H9 (cell line): Measurements from ENCODE around the gene DESI2. TPM values are rescaled to one million over a fixed set of nuclear protein-coding genes. Genes with fewer than 3 reads are reported as not detected.

Experiments used
- DNase-seq: peaks from one replicate; pipeline ENCODE4 v3.0.0-alpha.2; 2017
- H2AFZ ChIP-seq: one replicate; pipeline ENCODE4 v1.6.1; 2013; ENCODE audit warnings: mild to moderate bottlenecking, low read length, control low read depth, moderate library complexity
- H2AK5ac ChIP-seq: 2 replicates; pipeline ENCODE4 v1.6.1; 2013; ENCODE audit warnings: low read length, control low read depth, mixed read lengths; ENCODE audit not compliant: insufficient read length
- H2BK120ac ChIP-seq: one replicate; pipeline ENCODE4 v1.6.1; 2013; ENCODE audit warnings: low read depth, mild to moderate bottlenecking, low read length, control low read depth, inconsistent platforms; ENCODE audit not compliant: poor library complexity, severe bottlenecking
- H2BK12ac ChIP-seq: 2 replicates; pipeline ENCODE4 v1.6.1; 2013; ENCODE audit warnings: low read length, control low read depth, mixed read lengths, low read depth; ENCODE audit not compliant: insufficient read length
- H2BK15ac ChIP-seq: 2 replicates; pipeline ENCODE4 v1.6.1; 2013; ENCODE audit warnings: low read depth, low read length, control low read depth
- H2BK20ac ChIP-seq: one replicate; pipeline ENCODE4 v1.6.1; 2013; ENCODE audit warnings: low read depth, mild to moderate bottlenecking, low read length, control low read depth, inconsistent platforms; ENCODE audit not compliant: poor library complexity, severe bottlenecking
- H2BK5ac ChIP-seq: 2 replicates; pipeline ENCODE4 v1.6.1; 2013; ENCODE audit warnings: low read length, control low read depth, mixed read lengths; ENCODE audit not compliant: insufficient read length
- H3K14ac ChIP-seq: 2 replicates; pipeline ENCODE4 v1.6.1; 2013; ENCODE audit warnings: low read length, control low read depth; ENCODE audit not compliant: insufficient read depth
- H3K18ac ChIP-seq: 2 replicates; pipeline ENCODE4 v1.6.1; 2013; ENCODE audit warnings: low read depth, mild to moderate bottlenecking, mixed read lengths, low read length, control low read depth; ENCODE audit not compliant: insufficient read length
- H3K23ac ChIP-seq: 2 replicates; pipeline ENCODE4 v1.6.1; 2013; ENCODE audit warnings: low read length, control low read depth, mixed read lengths, low read depth; ENCODE audit not compliant: insufficient read length
- H3K23me2 ChIP-seq: 2 replicates; pipeline ENCODE4 v1.6.1; 2013; ENCODE audit warnings: low read depth, mild to moderate bottlenecking, mixed read lengths, low read length, control low read depth; ENCODE audit not compliant: insufficient read length, poor library complexity, severe bottlenecking
- H3K27ac ChIP-seq: 2 replicates; pipeline ENCODE4 v1.5.1; 2013; ENCODE audit warnings: low read length, control low read depth, mixed read lengths, low read depth; ENCODE audit not compliant: insufficient read length
- H3K27me3 ChIP-seq: 2 replicates; pipeline ENCODE4 v1.6.1; 2013; ENCODE audit warnings: low read length, control low read depth, inconsistent platforms; ENCODE audit not compliant: insufficient read depth
- H3K4ac ChIP-seq: 2 replicates; pipeline ENCODE4 v1.6.1; 2013; ENCODE audit warnings: low read depth, mild to moderate bottlenecking, control low read depth, inconsistent platforms, low read length, moderate library complexity
- H3K4me1 ChIP-seq: 2 replicates; pipeline ENCODE4 v1.6.1; 2013; ENCODE audit warnings: low read length, control low read depth, inconsistent platforms; ENCODE audit not compliant: insufficient read depth
- H3K4me2 ChIP-seq: 2 replicates; pipeline ENCODE4 v1.6.1; 2013; ENCODE audit warnings: low read length, control low read depth, mixed read lengths; ENCODE audit not compliant: insufficient read length, insufficient read depth
- H3K56ac ChIP-seq: 2 replicates; pipeline ENCODE4 v1.6.1; 2013; ENCODE audit warnings: low read depth, mild to moderate bottlenecking, mixed read lengths, low read length, control low read depth; ENCODE audit not compliant: insufficient read length
- H3K79me1 ChIP-seq: 2 replicates; pipeline ENCODE4 v1.6.1; 2013; ENCODE audit warnings: low read depth, mild to moderate bottlenecking, moderate library complexity, low read length, control low read depth, inconsistent platforms; ENCODE audit not compliant: insufficient read depth, poor library complexity, severe bottlenecking
- H3K79me2 ChIP-seq: 2 replicates; pipeline ENCODE4 v1.6.1; 2013; ENCODE audit warnings: low read length, control low read depth, inconsistent platforms; ENCODE audit not compliant: insufficient read depth
- H3K9ac ChIP-seq: 2 replicates; pipeline ENCODE4 v1.6.1; 2013; ENCODE audit warnings: low read length, control low read depth, mixed read lengths; ENCODE audit not compliant: insufficient read length; ENCODE audit errors: extremely low read depth
- H3K9me3 ChIP-seq: one replicate; pipeline ENCODE4 v1.6.1; 2013; ENCODE audit warnings: low read depth, low read length, inconsistent platforms; ENCODE audit not compliant: control insufficient read depth
- H3T11ph ChIP-seq: one replicate; pipeline ENCODE4 v1.6.1; 2013; ENCODE audit warnings: mild to moderate bottlenecking, low read length, control low read depth, inconsistent platforms
- H4K20me1 ChIP-seq: one replicate; pipeline ENCODE4 v1.6.1; 2013; ENCODE audit not compliant: control insufficient read depth, insufficient read length, insufficient read depth
- H4K5ac ChIP-seq: 2 replicates; pipeline ENCODE4 v1.6.1; 2013; ENCODE audit warnings: low read depth, mild to moderate bottlenecking, mixed read lengths, low read length, control low read depth; ENCODE audit not compliant: insufficient read length
- H4K8ac ChIP-seq: replicated peaks from 2 replicates; pipeline ENCODE4 v1.6.1; 2013; ENCODE audit warnings: low read length, control low read depth, mixed read lengths, low read depth; ENCODE audit not compliant: insufficient read length
- H4K91ac ChIP-seq: 2 replicates; pipeline ENCODE4 v1.6.1; 2013; ENCODE audit warnings: low read depth, mild to moderate bottlenecking, moderate library complexity, mixed read lengths, low read length, control low read depth; ENCODE audit not compliant: insufficient read length
- H3K27ac Mint-ChIP-seq, 3 experiments: 2 replicates in 2 of 3; 3 replicates in 1 of 3; pipeline ENCODE4 v1.8.0; 2020 to 2021; ENCODE audit warnings: mixed read lengths in 3 of 3, mild to moderate bottlenecking in 1 of 3, moderate library complexity in 1 of 3
- H3K27me3 Mint-ChIP-seq: 2 replicates; pipeline ENCODE4 v1.8.0; 2021; ENCODE audit warnings: low read depth, mild to moderate bottlenecking, moderate library complexity, mixed read lengths
- H3K36me3 Mint-ChIP-seq, 3 experiments: 2 replicates in 2 of 3; 3 replicates in 1 of 3; pipeline ENCODE4 v1.8.0; 2020 to 2021; ENCODE audit warnings: low read depth in 3 of 3, mixed read lengths in 3 of 3; ENCODE audit not compliant: insufficient read depth in 1 of 3
- H3K4me1 Mint-ChIP-seq, 2 experiments: 2 replicates each; pipeline ENCODE4 v1.8.0; 2020; ENCODE audit warnings: mixed read lengths in 2 of 2
- H3K4me3 Mint-ChIP-seq, 2 experiments: 2 replicates in 1 of 2; 3 replicates in 1 of 2; pipeline ENCODE4 v1.8.0; 2020 to 2021; ENCODE audit warnings: mild to moderate bottlenecking in 2 of 2, mixed read lengths in 2 of 2, moderate library complexity in 1 of 2
- H3K9me3 Mint-ChIP-seq, 2 experiments: 2 replicates in 1 of 2; 3 replicates in 1 of 2; pipeline ENCODE4 v1.8.0; 2020; ENCODE audit warnings: mild to moderate bottlenecking in 2 of 2, mixed read lengths in 2 of 2, moderate library complexity in 1 of 2
- whole genome bisulfite sequencing: extraction: QIAGEN DNeasy Blood & Tissue Kit; methylation state at CpG from one replicate; pipeline ENCODE4 v1.1.7; 2013; ENCODE audit warnings: missing lambda C conversion rate, low lambda C conversion rate, mixed read lengths; ENCODE audit not compliant: insufficient read length; ENCODE audit errors: extremely low coverage; 5-methylcytosine and 5-hydroxymethylcytosine counted together
- total RNA-seq: library from RNA; stranded (reverse); gene quantifications from 2 replicates; pipeline ENCODE4 v1.2.1, GENCODE V29; 2021
- TF ChIP-seq, protein P1 (sequence below): fragments of 200-600 bp; sonication (generic); conservative IDR thresholded peaks from 3 replicates; pipeline ENCODE4 v1.8.0; 2021; ENCODE audit warnings: antibody characterized with exemption, mild to moderate bottlenecking

Gene DESI2
- total RNA-seq, 1 experiment from 2014 or later, result 89.9 TPM

- Mint-ChIP-seq H3K36me3 (peaks cover 0 to 9% (median 0%) of the 10 kb centered on the region in 3 experiments; a peak in 2 of 7 replicates), H3K27me3 (no peaks in the 10 kb centered on the region), H3K4me3 (no peak overlapping the region), H3K27ac (peak overlapping the region in 2 of 3 experiments; percentile 28 to 68; a peak in 3 of 7 replicates), H3K9me3 (peaks cover 4% of the 10 kb centered on the region in 2 experiments; a peak in 2 of 5 replicates), H3K4me1 (peaks cover 22 to 30% of the 10 kb centered on the region in 2 experiments)
- Histone ChIP-seq H3K4me1 (no peaks in the 10 kb centered on the region; the same call in 1 of the 2 replicates), H3K23ac (no peak overlapping the region), H2BK5ac (no peak overlapping the region), H3K9me3 (no peaks in the 10 kb centered on the region), H3K27ac (no peak overlapping the region), H3K9ac (no peak overlapping the region), H2BK20ac (no peak overlapping the region), H2BK120ac (no peak overlapping the region), H3K56ac (no peak overlapping the region), H4K5ac (no peak overlapping the region), H2BK12ac (no peak overlapping the region), H2AK5ac (no peak overlapping the region), H3K79me2 (no peaks in the 10 kb centered on the region), H2AFZ (no peak overlapping the region), H3K79me1 (no peaks in the 10 kb centered on the region), H4K8ac (no peak overlapping the region), H3T11ph (no peak overlapping the region), H3K23me2 (no peaks in the 10 kb centered on the region), H3K4me2 (no peak overlapping the region), H3K18ac (no peak overlapping the region), H3K14ac (no peak overlapping the region), H3K27me3 (no peaks in the 10 kb centered on the region), H3K4ac (no peak overlapping the region), H2BK15ac (no peak overlapping the region), H4K91ac (no peak overlapping the region), H4K20me1 (no peaks in the 10 kb centered on the region)
- no peak for DNase-seq
- no CpG with 5 or more reads among the region's 3 CpGs for WGBS
- TF ChIP-seq, protein P1, sequence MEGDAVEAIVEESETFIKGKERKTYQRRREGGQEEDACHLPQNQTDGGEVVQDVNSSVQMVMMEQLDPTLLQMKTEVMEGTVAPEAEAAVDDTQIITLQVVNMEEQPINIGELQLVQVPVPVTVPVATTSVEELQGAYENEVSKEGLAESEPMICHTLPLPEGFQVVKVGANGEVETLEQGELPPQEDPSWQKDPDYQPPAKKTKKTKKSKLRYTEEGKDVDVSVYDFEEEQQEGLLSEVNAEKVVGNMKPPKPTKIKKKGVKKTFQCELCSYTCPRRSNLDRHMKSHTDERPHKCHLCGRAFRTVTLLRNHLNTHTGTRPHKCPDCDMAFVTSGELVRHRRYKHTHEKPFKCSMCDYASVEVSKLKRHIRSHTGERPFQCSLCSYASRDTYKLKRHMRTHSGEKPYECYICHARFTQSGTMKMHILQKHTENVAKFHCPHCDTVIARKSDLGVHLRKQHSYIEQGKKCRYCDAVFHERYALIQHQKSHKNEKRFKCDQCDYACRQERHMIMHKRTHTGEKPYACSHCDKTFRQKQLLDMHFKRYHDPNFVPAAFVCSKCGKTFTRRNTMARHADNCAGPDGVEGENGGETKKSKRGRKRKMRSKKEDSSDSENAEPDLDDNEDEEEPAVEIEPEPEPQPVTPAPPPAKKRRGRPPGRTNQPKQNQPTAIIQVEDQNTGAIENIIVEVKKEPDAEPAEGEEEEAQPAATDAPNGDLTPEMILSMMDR, result no peak
Observed at GRCh38 chr1:244614879-244615278, 38.0 kb upstream of the DESI2 start.
